OCI-LY1 (cell line): ENCODE data around the gene SPPL2B.

Source experiments
- EZH2 ChIP-seq: fragments of 200-600 bp; sonication (generic), shearing (Covaris generic); IDR thresholded peaks from 2 replicates; pipeline ENCODE4 v1.8.0; 2017; ENCODE audit warnings: borderline replicate concordance, mixed run types, mild to moderate bottlenecking, antibody characterized with exemption, low read length, moderate library complexity, mixed read lengths
- TF ChIP-seq, protein P1 (sequence below): fragments of 200-600 bp; sonication (generic), shearing (Covaris generic); IDR thresholded peaks from 2 replicates; pipeline ENCODE4 v1.5.1; 2017; ENCODE audit warnings: mild to moderate bottlenecking, antibody characterized with exemption, low read length, moderate library complexity, mixed read lengths

DNA sequence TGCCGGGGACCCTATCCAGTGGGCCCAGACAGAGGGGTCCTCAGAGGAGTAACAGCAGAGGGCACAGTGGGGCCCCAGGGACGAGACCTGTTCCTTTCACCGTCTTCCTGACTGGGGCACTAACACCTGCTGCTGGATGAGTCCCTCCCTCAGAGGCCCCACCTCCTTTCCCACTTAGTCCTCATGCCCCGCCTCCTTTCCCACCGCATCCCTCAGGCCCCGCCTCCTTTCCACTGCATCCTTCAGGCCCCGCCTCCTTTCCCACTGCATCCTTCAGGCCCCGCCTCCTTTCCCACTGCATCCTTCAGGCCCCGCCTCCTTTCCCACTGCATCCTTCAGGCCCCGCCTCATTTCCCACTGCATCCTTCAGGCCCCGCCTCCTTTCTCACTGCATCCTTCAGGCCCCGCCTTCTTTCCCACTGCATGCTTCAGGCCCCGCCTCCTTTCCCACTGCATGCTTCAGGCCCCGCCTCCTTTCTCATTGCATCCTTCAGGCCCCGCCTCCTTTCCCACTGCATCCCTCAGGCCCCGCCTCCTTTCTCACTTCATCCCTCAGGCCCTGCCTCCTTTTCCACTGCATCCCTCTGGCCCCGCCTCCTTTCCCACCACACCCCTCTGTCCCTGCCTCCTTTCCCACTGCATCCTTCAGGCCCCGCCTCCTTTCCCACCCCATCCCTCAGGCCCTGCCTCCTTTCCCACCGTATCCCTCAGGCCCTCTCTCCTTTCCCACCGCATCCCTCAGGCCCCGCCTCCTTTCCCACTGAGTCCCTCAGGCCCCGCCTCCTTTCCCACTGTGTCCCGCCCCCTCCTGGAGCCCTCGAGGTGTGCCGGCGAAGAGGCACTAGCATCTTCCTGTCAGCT lies 6.7 kb downstream of the SPPL2B start:
- TF ChIP-seq EZH2, result no peak
- TF ChIP-seq, protein P1, sequence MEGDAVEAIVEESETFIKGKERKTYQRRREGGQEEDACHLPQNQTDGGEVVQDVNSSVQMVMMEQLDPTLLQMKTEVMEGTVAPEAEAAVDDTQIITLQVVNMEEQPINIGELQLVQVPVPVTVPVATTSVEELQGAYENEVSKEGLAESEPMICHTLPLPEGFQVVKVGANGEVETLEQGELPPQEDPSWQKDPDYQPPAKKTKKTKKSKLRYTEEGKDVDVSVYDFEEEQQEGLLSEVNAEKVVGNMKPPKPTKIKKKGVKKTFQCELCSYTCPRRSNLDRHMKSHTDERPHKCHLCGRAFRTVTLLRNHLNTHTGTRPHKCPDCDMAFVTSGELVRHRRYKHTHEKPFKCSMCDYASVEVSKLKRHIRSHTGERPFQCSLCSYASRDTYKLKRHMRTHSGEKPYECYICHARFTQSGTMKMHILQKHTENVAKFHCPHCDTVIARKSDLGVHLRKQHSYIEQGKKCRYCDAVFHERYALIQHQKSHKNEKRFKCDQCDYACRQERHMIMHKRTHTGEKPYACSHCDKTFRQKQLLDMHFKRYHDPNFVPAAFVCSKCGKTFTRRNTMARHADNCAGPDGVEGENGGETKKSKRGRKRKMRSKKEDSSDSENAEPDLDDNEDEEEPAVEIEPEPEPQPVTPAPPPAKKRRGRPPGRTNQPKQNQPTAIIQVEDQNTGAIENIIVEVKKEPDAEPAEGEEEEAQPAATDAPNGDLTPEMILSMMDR, result no peak
